H1 (cell line): Measurements from ENCODE around the gene ARHGEF38. TPM values are rescaled to one million over a fixed set of nuclear protein-coding genes. Genes with fewer than 3 reads are reported as not detected.

Experiments
- CBX8 ChIP-seq: fragments of 300-800, 300-1000 bp; sonication (generic); IDR thresholded peaks from 2 replicates; pipeline ENCODE4 v1.7.1; 2016; ENCODE audit warnings: low read depth, low read length, borderline replicate concordance
- KDM4A ChIP-seq: IDR thresholded peaks from one replicate; pipeline ENCODE4 v1.7.1; 2012; ENCODE audit warnings: low read depth, mild to moderate bottlenecking, moderate library complexity, low read length, inconsistent platforms; ENCODE audit not compliant: severe bottlenecking
- SP1 ChIP-seq: IDR thresholded peaks from 2 replicates; pipeline ENCODE4 v1.6.1; 2011; ENCODE audit warnings: low read depth, low read length
- TAF1 ChIP-seq: IDR thresholded peaks from 2 replicates; pipeline ENCODE4 v1.6.1; 2011; ENCODE audit warnings: mild to moderate bottlenecking, low read depth, low read length
- TEAD4 ChIP-seq: IDR thresholded peaks from 2 replicates; pipeline ENCODE4 v1.6.1; 2012; ENCODE audit warnings: low read depth, low read length, inconsistent platforms, mixed read lengths
- polyA plus RNA-seq, 7 experiments: library from polyadenylated mRNA; depleted of rRNA in 3 of 7; stranded (reverse) in 5 of 7; unstranded in 2 of 7; fragments of >200 nt in 5 of 7; fragments of 200-250 nt in 2 of 7; gene quantifications; 1 replicate in 5 of 7; 2 replicates in 1 of 7; 4 replicates in 1 of 7; pipeline versions ENCODE4 v1.2.1 to v1.2.3, GENCODE V29; 2011 to 2013; ENCODE audit warnings: missing spikeins in 2 of 7, mixed read lengths in 2 of 7
- total RNA-seq: library from RNA; stranded (reverse); fragmentation: NEBNext Ultra II Directional; extraction: Animal tissue kit (Norgen Biotek cat#: 25700); gene quantifications from 2 replicates; pipeline ENCODE4 v1.2.1, GENCODE V29; 2021

Gene ARHGEF38
- total and polyA plus RNA-seq, 2 of the 8 experiments (the other 6 are each of a cell fraction or from before 2014, with no cell fraction given) = not detected

GRCh38 chr4:105600951-105601350 lies 48.5 kb downstream of the ARHGEF38 start (continued):
- TF ChIP-seq SP1 = no peak
- TF ChIP-seq TAF1 = no peak
- no peak for TF ChIP-seq TEAD4
- no peak for TF ChIP-seq CBX8
- no peak for TF ChIP-seq KDM4A
